ENCODE data around the gene THSD4.

DNA sequence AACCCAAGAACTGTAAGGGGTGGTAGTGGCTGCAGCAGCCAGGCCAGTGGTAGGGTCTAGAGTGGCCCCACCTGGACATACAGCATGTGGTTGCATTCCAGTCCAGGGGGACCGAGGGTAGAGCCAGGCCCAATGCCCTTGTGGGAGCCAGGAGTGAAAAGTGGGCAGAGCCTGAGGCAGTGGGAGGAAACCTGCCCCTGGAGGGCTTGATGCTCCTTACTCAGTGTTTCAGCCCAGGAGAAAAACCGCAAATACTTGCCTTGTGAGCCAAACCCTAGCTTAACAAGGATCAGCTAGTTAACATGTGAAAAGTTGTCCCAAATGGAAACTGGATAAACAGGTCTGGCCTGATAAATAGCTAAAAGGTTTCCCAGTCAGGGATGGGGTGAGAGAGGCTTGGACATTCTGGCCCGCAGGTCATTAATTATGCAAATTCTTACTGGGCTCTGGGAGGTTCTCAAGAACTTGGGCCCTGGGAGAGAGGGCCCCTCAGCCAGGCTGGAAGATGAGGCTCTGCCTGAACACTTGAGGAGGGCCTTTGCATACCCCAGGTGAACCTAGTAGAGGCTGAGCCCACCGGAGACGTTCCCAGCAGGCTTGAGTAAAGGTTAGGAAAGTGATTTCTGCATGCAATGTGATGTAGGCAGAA is 222.1 kb downstream of the THSD4 start:
- TF ChIP-seq GATA2 (CRISPR knock-in tag; IDR thresholded peaks at IDR 0.05) (no peak), TRIM24 (IDR thresholded peaks at IDR 0.05) (no peak), SMARCA4 (IDR thresholded peaks at IDR 0.05) (no peak), REST (IDR thresholded peaks at IDR 0.05; ENCODE audit: borderline replicate concordance) (no peak), REST (CRISPR knock-in tag; IDR thresholded peaks at IDR 0.05; ENCODE audit: low read depth) (no peak), ZNF140 (CRISPR knock-in tag; IDR thresholded peaks at IDR 0.05) (no peak), BCOR (IDR thresholded peaks at IDR 0.05) (no peak), MAX (CRISPR knock-in tag; IDR thresholded peaks at IDR 0.05) (no peak), MTA3 (IDR thresholded peaks at IDR 0.05; ENCODE audit: borderline replicate concordance) (no peak), BRD4 (IDR thresholded peaks at IDR 0.05) (no peak), DDX20 (tag; IDR thresholded peaks at IDR 0.05; ENCODE audit: low read depth) (no peak)
- TF ChIP-seq, protein P1, sequence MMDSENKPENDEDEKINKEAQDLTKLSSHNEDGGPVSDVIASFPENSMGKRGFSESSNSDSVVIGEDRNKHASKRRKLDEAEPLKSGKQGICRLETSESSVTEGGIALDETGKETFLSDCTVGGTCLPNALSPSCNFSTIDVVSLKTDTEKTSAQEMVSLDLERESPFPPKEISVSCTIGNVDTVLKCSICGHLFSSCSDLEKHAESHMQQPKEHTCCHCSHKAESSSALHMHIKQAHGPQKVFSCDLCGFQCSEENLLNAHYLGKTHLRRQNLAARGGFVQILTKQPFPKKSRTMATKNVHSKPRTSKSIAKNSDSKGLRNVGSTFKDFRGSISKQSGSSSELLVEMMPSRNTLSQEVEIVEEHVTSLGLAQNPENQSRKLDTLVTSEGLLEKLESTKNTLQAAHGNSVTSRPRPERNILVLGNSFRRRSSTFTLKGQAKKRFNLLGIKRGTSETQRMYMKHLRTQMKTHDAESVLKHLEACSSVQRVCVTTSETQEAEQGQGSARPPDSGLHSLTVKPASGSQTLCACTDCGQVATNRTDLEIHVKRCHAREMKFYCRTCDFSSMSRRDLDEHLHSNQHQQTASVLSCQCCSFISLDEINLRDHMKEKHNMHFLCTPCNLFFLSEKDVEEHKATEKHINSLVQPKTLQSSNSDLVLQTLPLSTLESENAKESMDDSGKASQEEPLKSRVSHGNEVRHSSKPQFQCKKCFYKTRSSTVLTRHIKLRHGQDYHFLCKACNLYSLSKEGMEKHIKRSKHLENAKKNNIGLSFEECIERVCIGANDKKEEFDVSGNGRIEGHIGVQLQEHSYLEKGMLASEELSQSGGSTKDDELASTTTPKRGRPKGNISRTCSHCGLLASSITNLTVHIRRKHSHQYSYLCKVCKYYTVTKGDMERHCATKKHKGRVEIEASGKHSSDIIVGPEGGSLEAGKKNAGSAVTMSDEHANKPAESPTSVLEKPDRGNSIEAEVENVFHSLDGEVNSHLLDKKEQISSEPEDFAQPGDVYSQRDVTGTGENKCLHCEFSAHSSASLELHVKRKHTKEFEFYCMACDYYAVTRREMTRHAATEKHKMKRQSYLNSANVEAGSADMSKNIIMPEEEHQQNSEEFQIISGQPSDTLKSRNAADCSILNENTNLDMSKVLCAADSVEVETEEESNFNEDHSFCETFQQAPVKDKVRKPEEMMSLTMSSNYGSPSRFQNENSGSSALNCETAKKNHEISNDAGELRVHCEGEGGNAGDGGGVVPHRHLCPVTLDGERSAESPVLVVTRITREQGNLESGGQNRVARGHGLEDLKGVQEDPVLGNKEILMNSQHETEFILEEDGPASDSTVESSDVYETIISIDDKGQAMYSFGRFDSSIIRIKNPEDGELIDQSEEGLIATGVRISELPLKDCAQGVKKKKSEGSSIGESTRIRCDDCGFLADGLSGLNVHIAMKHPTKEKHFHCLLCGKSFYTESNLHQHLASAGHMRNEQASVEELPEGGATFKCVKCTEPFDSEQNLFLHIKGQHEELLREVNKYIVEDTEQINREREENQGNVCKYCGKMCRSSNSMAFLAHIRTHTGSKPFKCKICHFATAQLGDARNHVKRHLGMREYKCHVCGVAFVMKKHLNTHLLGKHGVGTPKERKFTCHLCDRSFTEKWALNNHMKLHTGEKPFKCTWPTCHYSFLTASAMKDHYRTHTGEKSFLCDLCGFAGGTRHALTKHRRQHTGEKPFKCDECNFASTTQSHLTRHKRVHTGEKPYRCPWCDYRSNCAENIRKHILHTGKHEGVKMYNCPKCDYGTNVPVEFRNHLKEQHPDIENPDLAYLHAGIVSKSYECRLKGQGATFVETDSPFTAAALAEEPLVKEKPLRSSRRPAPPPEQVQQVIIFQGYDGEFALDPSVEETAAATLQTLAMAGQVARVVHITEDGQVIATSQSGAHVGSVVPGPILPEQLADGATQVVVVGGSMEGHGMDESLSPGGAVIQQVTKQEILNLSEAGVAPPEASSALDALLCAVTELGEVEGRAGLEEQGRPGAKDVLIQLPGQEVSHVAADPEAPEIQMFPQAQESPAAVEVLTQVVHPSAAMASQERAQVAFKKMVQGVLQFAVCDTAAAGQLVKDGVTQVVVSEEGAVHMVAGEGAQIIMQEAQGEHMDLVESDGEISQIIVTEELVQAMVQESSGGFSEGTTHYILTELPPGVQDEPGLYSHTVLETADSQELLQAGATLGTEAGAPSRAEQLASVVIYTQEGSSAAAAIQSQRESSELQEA (IDR thresholded peaks at IDR 0.05; ENCODE audit: low read depth): no peak
- TF ChIP-seq, protein P2, sequence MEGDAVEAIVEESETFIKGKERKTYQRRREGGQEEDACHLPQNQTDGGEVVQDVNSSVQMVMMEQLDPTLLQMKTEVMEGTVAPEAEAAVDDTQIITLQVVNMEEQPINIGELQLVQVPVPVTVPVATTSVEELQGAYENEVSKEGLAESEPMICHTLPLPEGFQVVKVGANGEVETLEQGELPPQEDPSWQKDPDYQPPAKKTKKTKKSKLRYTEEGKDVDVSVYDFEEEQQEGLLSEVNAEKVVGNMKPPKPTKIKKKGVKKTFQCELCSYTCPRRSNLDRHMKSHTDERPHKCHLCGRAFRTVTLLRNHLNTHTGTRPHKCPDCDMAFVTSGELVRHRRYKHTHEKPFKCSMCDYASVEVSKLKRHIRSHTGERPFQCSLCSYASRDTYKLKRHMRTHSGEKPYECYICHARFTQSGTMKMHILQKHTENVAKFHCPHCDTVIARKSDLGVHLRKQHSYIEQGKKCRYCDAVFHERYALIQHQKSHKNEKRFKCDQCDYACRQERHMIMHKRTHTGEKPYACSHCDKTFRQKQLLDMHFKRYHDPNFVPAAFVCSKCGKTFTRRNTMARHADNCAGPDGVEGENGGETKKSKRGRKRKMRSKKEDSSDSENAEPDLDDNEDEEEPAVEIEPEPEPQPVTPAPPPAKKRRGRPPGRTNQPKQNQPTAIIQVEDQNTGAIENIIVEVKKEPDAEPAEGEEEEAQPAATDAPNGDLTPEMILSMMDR (IDR thresholded peaks at IDR 0.05 in 2 of 3, conservative IDR thresholded peaks at IDR 0.05 in 1 of 3; ENCODE audit: insufficient read depth in 2 of 3, low read depth in 1 of 3, low read length in 3 of 3): no peak
